ENCODE results near the gene MGST2. TPM values are rescaled to one million over a fixed set of nuclear protein-coding genes. Genes with fewer than 3 reads are reported as not detected.
A peak's percentile ranks its signal among the peaks of the same experiment; 100 is the strongest.

Gene MGST2
- total and polyA plus RNA-seq, 7 experiments from 2014 or later = 1.4 to 37.3 (median 2.5) TPM

DNA sequence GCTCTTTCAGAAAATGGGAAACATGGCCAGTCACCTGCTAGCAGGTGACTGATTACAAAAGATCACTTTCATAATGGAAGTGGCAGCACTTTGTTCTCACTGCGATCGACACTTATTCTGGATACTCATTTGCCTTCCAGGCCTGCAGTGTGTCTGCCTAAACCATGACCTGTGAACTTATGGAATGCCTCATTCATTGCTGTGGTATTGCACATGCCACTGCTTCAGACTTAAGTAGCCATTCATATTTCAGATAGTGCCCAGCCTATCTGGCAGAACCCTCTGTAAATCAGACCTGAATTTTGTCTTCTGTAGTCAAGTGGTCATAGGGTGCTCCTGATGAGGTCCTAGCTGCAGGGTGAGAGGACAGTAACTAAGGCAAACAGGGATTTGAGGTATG lies 23.3 kb upstream of the MGST2 start:
- DNase-seq (no peak), ATAC-seq (no peak)
- no peaks in the 10 kb centered on the region for H3K36me3 ChIP-seq (ENCODE audit: control insufficient read depth in 2 of 3, insufficient read depth in 3 of 3, low read length in 3 of 3)
- CTCF ChIA-PET = no interaction called here
- no peak overlapping the region for H3K4me3 ChIP-seq (ENCODE audit: low read length)
- no peak overlapping the region for H3K27ac ChIP-seq (ENCODE audit: low read depth, low read length)
- Mint-ChIP-seq H3K9me3 (peaks cover 0 to 32% (median 11%) of the 10 kb centered on the region in 11 donors), H3K27me3 (peaks cover 0 to 10% (median 4%) of the 10 kb centered on the region in 5 donors), H3K4me1 (peaks cover 0 to 2% (median 0%) of the 10 kb centered on the region in 7 donors), H3K36me3 (peaks cover 0 to 5% (median 0%) of the 10 kb centered on the region in 5 donors), H3K27ac (no peak overlapping the region), H3K4me3 (no peak overlapping the region)
- peaks cover 0 to 7% (median 0%) of the 10 kb centered on the region in 3 experiments for H3K9me3 ChIP-seq (ENCODE audit: control insufficient read depth in 2 of 3, low read length in 3 of 3)
- intact Hi-C loops (cut with micrococcal nuclease) = no loop called here
- H3K4me1 ChIP-seq (ENCODE audit: control insufficient read depth in 2 of 2, insufficient read depth in 2 of 2, low read length in 2 of 2) = no peaks in the 10 kb centered on the region
- POLR2A ChIA-PET = no interaction called here
- no peaks in the 10 kb centered on the region for H3K27me3 ChIP-seq (ENCODE audit: control insufficient read depth in 2 of 2, insufficient read depth in 2 of 2, low read length in 2 of 2)

DNA sequence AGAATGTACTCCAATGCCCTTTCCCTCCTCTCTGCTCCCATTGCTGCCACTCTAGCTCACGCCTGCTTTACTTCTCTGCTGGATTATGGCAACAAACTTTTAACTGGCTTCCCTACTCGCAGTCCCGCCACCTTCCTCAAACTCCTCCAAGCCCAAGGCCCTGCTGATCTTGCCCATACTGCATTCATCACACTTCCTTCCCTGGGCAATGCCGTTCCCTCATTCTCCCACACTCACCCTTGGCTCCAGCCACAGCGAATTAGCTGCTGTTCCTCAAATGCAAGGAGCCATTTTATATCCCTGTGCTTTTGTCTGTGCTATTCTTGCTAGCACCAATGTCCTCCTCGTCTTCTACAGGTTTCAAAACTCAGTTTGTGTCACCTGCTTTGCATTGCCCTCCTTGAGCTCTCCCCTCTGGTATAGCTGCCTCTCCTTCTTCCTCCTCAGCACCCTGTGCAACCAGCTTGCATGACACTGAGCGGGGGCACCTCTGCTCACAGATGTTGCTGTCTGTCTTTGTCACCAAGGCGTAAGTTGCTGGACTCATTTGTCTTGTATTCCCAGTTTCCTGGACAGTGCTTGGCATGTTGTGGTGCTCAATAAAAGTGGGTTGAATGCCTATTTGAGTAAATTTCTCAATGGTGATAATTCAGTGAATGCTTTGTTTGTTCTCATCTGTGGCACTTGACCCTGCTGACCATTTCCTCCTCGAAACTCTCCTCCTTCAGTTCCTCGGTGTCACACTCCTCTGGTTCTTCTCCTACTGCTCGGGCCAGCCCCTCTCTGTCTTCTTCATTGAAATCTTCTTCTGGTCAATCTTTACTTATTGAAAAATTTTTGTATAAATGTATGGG lies 22.4 kb upstream of the MGST2 start:
- Mint-ChIP-seq H3K9me3 (peaks cover 0 to 23% (median 11%) of the 10 kb centered on the region in 11 donors), H3K36me3 (no peaks in the 10 kb centered on the region), H3K4me1 (peaks cover 0 to 2% (median 0%) of the 10 kb centered on the region in 7 donors), H3K27ac (no peak overlapping the region), H3K4me3 (no peak overlapping the region), H3K27me3 (peaks cover 0 to 8% (median 4%) of the 10 kb centered on the region in 5 donors)
- intact Hi-C loops (cut with micrococcal nuclease) = no loop called here
- Histone ChIP-seq H3K4me1 (ENCODE audit: control insufficient read depth in 2 of 2, insufficient read depth in 2 of 2, low read length in 2 of 2) (no peaks in the 10 kb centered on the region), H3K4me3 (ENCODE audit: low read length) (no peak overlapping the region), H3K9me3 (ENCODE audit: control insufficient read depth in 2 of 3, low read length in 3 of 3) (peaks cover 0 to 7% (median 0%) of the 10 kb centered on the region in 3 experiments), H3K36me3 (ENCODE audit: control insufficient read depth in 2 of 3, insufficient read depth in 3 of 3, low read length in 3 of 3) (no peaks in the 10 kb centered on the region), H3K27me3 (ENCODE audit: control insufficient read depth in 2 of 2, insufficient read depth in 2 of 2, low read length in 2 of 2) (no peaks in the 10 kb centered on the region), H3K27ac (ENCODE audit: low read depth, low read length) (no peak overlapping the region)
- ChIA-PET POLR2A (no interaction called here), CTCF (interaction anchor here (0.5 kb wide), 1 partner anchor 230 kb away, joined by 3 read pairs; no protein-coding TSS in a partner anchor)
- no peak for DNase-seq
- ATAC-seq = no peak

DNA sequence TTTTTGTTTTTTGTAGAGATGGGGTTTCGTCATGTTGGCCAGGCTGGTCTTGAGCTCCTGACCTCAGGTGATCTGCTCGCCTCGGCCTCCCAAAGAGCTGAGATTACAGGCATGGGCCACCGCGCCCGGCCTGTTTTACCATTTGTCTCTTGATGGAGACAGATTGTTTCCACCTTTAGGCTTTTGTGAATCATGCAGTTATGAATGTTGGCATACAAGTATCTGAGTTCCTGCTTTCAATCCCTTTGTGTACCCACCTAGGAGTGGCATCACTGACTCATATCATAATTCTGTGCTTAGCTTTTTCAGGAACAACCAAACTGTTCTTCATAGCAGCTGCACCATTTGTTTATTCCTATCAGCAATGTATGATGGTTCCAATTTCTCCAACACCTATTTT lies 20.2 kb upstream of the MGST2 start:
- peaks cover 0 to 2% (median 0%) of the 10 kb centered on the region in 7 donors for H3K4me1 Mint-ChIP-seq
- H3K27ac Mint-ChIP-seq = no peak overlapping the region
- no peaks in the 10 kb centered on the region for H3K9me3 ChIP-seq (ENCODE audit: control insufficient read depth in 2 of 3, low read length in 3 of 3)
- intact Hi-C loops (cut with micrococcal nuclease) = no loop called here
- ChIA-PET POLR2A (no interaction called here), CTCF (no interaction called here)
- no peaks in the 10 kb centered on the region for H3K36me3 Mint-ChIP-seq
- H3K4me3 Mint-ChIP-seq = no peak overlapping the region
- no peaks in the 10 kb centered on the region for H3K27me3 ChIP-seq (ENCODE audit: control insufficient read depth in 2 of 2, insufficient read depth in 2 of 2, low read length in 2 of 2)
- H3K9me3 Mint-ChIP-seq = peaks cover 0 to 4% (median 0%) of the 10 kb centered on the region in 11 donors
- H3K27ac ChIP-seq (ENCODE audit: low read depth, low read length) = no peak overlapping the region
- ATAC-seq = no peak
- no peak overlapping the region for H3K4me3 ChIP-seq (ENCODE audit: low read length)
- no peaks in the 10 kb centered on the region for H3K36me3 ChIP-seq (ENCODE audit: control insufficient read depth in 2 of 3, insufficient read depth in 3 of 3, low read length in 3 of 3)
- H3K27me3 Mint-ChIP-seq = peaks cover 0 to 4% (median 4%) of the 10 kb centered on the region in 5 donors
- H3K4me1 ChIP-seq (ENCODE audit: control insufficient read depth in 2 of 2, insufficient read depth in 2 of 2, low read length in 2 of 2) = no peaks in the 10 kb centered on the region
- no peak for DNase-seq

DNA sequence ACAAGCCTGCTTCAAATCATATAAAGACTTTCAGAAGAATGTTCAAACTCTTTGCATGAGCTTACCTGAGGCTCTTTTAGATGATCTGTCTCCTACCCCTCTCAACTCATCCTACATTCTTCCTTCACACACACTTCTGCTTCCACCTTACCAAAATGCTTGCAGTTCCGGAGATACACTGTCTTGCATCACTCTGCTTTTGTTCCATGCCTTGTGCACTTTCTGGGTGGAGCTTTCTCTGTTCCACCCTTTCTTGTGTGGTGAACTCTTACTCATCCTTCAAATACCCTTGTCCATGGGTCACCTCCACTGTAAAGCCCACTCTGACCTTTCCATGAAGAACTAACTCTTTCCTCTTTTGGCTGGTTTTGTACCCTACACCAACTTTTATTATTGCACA lies 18.4 kb upstream of the MGST2 start:
- POLR2A ChIA-PET = no interaction called here

DNA sequence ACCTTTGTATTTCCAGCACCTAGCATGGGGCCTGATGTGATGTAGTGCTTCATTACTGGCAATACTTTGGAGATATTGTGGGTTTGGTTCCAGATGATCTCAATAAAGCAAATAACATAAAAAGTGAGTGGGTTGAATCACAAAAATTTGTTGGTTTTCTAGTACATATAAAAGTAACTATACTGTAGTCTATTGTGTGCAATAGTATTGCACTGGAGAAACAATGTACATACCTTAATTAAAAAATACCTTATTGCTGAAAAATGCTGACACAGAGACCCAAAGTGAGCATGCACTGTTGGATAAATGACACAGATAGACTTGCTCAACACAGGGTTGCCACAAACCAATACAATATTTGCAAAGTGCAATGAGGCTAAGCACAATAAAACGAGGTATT lies 17.7 kb upstream of the MGST2 start:
- ChIA-PET CTCF (interaction anchor here (0.7 to 1.0 kb wide), 2 partner anchors 9 to 196 kb away, joined by 4 read pairs; no protein-coding TSS in a partner anchor), POLR2A (no interaction called here)

More for the DNA sequence above, 18.4 kb upstream of the MGST2 start:
- Mint-ChIP-seq H3K4me3 (no peak overlapping the region), H3K27ac (peak overlapping the region in 1 of 9 donors; percentile 4), H3K9me3 (no peaks in the 10 kb centered on the region), H3K4me1 (peaks cover 0 to 8% (median 5%) of the 10 kb centered on the region in 7 donors), H3K27me3 (peaks cover 0 to 6% (median 0%) of the 10 kb centered on the region in 5 donors), H3K36me3 (no peaks in the 10 kb centered on the region)
- no peak for ATAC-seq
- Histone ChIP-seq H3K36me3 (ENCODE audit: control insufficient read depth in 2 of 3, insufficient read depth in 3 of 3, low read length in 3 of 3) (no peaks in the 10 kb centered on the region), H3K9me3 (ENCODE audit: control insufficient read depth in 2 of 3, low read length in 3 of 3) (no peaks in the 10 kb centered on the region), H3K27me3 (ENCODE audit: control insufficient read depth in 2 of 2, insufficient read depth in 2 of 2, low read length in 2 of 2) (no peaks in the 10 kb centered on the region), H3K27ac (ENCODE audit: low read depth, low read length) (no peak overlapping the region), H3K4me1 (ENCODE audit: control insufficient read depth in 2 of 2, insufficient read depth in 2 of 2, low read length in 2 of 2) (no peaks in the 10 kb centered on the region), H3K4me3 (ENCODE audit: low read length) (no peak overlapping the region)
- intact Hi-C loops (cut with micrococcal nuclease) = no loop called here
- CTCF ChIA-PET = interaction anchor here (0.8 kb wide), 1 partner anchor 43 kb away, joined by 4 read pairs; no protein-coding TSS in a partner anchor
- DNase-seq = no peak

DNA sequence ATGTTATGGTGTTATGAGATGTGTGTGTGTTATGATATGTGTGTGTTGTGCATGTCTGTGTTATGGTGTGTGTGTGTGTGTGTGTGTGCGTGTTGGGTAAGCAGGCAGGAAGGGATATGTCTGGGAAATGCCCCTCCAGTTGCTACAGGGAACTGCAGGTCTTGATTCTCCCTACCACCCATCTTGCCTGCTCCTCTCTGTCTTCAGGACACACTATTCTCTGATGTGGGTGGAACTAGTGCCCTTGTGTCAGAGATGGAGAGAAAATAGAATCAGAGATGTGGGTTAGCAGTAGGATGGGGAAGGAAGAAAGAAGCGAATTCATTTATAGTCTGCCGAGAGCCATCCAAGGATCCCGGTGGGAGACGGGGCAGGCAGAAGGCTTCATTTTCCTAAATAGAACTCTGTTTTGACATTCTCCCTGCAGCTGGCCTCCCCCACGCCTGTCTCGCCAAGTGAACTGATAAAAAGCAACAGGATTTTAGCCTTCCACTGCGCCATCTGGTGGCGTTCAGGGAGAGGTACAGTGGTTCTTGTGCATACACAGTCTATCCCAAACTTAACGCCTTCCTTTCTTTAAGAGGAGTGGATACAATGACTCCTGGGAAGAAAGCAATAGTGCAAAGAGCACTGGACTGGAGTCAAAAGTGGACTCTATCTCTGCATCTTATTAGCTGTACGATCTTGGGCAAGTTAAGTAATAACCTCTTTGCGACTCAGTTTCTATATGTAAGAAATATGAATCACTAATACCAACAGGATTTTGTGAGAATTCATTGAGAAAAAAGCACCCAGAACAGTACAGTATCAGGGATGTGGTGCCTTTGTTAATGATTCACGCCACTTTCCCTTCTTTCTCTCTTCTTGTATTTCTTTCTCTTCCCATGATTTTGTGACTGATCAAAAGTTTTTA lies 14.1 kb upstream of the MGST2 start:
- Mint-ChIP-seq H3K27ac (peak overlapping the region in 1 of 9 donors; percentile 56), H3K27me3 (peaks cover 0 to 9% (median 5%) of the 10 kb centered on the region in 5 donors), H3K36me3 (no peaks in the 10 kb centered on the region), H3K4me3 (peak overlapping the region in 6 of 10 donors; percentile 0 to 46 (median 26)), H3K9me3 (no peaks in the 10 kb centered on the region), H3K4me1 (peaks cover 0 to 13% (median 5%) of the 10 kb centered on the region in 7 donors)
- H3K27me3 ChIP-seq (ENCODE audit: control insufficient read depth in 2 of 2, insufficient read depth in 2 of 2, low read length in 2 of 2) = no peaks in the 10 kb centered on the region
- no peaks in the 10 kb centered on the region for H3K9me3 ChIP-seq (ENCODE audit: control insufficient read depth in 2 of 3, low read length in 3 of 3)
- ChIA-PET POLR2A (no interaction called here), CTCF (interaction anchor here (0.6 to 3.6 kb wide), 9 partner anchors 9 to 607 kb away, joined by 3 to 23 read pairs (median 5); no protein-coding TSS in a partner anchor)
- intact Hi-C loops (cut with micrococcal nuclease) = loop anchor here (1.0 to 10.0 kb wide), 15 partner anchors 32 to 963 kb away; partner anchors contain the start of genes NAA15 (in 1 of the 2), NDUFC1 (in 1 of the 2), NOCT (in 1 of the 2) and SETD7 (in 1 of the 2)
- H3K36me3 ChIP-seq (ENCODE audit: control insufficient read depth in 2 of 3, insufficient read depth in 3 of 3, low read length in 3 of 3) = no peaks in the 10 kb centered on the region
- H3K27ac ChIP-seq (ENCODE audit: low read depth, low read length) = no peak overlapping the region
- no peak overlapping the region for H3K4me3 ChIP-seq (ENCODE audit: low read length)
- ATAC-seq = peak; percentile 91
- DNase-seq = peak; percentile 32 to 69 (median 57)
- no peaks in the 10 kb centered on the region for H3K4me1 ChIP-seq (ENCODE audit: control insufficient read depth in 2 of 2, insufficient read depth in 2 of 2, low read length in 2 of 2)

More for the DNA sequence above, 17.7 kb upstream of the MGST2 start:
- Histone ChIP-seq H3K4me3 (ENCODE audit: low read length) (no peak overlapping the region), H3K4me1 (ENCODE audit: control insufficient read depth in 2 of 2, insufficient read depth in 2 of 2, low read length in 2 of 2) (no peaks in the 10 kb centered on the region), H3K27me3 (ENCODE audit: control insufficient read depth in 2 of 2, insufficient read depth in 2 of 2, low read length in 2 of 2) (no peaks in the 10 kb centered on the region), H3K36me3 (ENCODE audit: control insufficient read depth in 2 of 3, insufficient read depth in 3 of 3, low read length in 3 of 3) (no peaks in the 10 kb centered on the region), H3K27ac (ENCODE audit: low read depth, low read length) (no peak overlapping the region), H3K9me3 (ENCODE audit: control insufficient read depth in 2 of 3, low read length in 3 of 3) (no peaks in the 10 kb centered on the region)
- ATAC-seq (no peak), DNase-seq (no peak)
- peaks cover 0 to 9% (median 0%) of the 10 kb centered on the region in 5 donors for H3K27me3 Mint-ChIP-seq
- intact Hi-C loops (cut with micrococcal nuclease) = no loop called here
- H3K27ac Mint-ChIP-seq = no peak overlapping the region
- no peaks in the 10 kb centered on the region for H3K36me3 Mint-ChIP-seq
- H3K4me3 Mint-ChIP-seq = no peak overlapping the region
- H3K9me3 Mint-ChIP-seq = no peaks in the 10 kb centered on the region
- peaks cover 0 to 8% (median 5%) of the 10 kb centered on the region in 7 donors for H3K4me1 Mint-ChIP-seq
